ENCODE data around the gene ROR2.

GRCh38 chr9:91818225-91818585 lies 131.8 kb downstream of the ROR2 start:
- no peak for TF ChIP-seq SPI1 (IDR thresholded peaks at IDR 0.05; ENCODE audit: low read depth, low read length)
- no peak for TF ChIP-seq POLR2A (IDR thresholded peaks at IDR 0.05; ENCODE audit: low read depth, low read length)
- no peak for TF ChIP-seq POLR2AphosphoS5 (IDR thresholded peaks at IDR 0.05; ENCODE audit: low read depth, low read length)
